Mucosa of stomach (tissue), 1 donor: Measurements from ENCODE around the gene SLC7A5.
"Not testable (repeated sequence)": the region's sequence is repeated elsewhere in the genome, so short reads cannot be mapped to it uniquely, and the experiment has no call there.

Experiments used
- H3K27me3 ChIP-seq: one replicate; pipeline ENCODE4 v1.7.0; 2013; ENCODE audit warnings: mild to moderate bottlenecking, low read length; ENCODE audit not compliant: control insufficient read depth, insufficient read depth
- H3K36me3 ChIP-seq: one replicate; pipeline ENCODE4 v1.7.0; 2013; ENCODE audit warnings: low read length; ENCODE audit not compliant: control insufficient read depth, insufficient read depth
- H3K4me1 ChIP-seq: one replicate; pipeline ENCODE4 v1.7.0; 2013; ENCODE audit warnings: mild to moderate bottlenecking, low read length; ENCODE audit not compliant: control insufficient read depth, insufficient read depth
- H3K4me3 ChIP-seq: one replicate; pipeline ENCODE4 v1.7.0; 2013; ENCODE audit warnings: low read length
- H3K9ac ChIP-seq: one replicate; pipeline ENCODE4 v1.7.0; 2013; ENCODE audit warnings: mild to moderate bottlenecking, low read length, moderate library complexity
- H3K9me3 ChIP-seq: one replicate; pipeline ENCODE4 v1.7.0; 2013; ENCODE audit warnings: mild to moderate bottlenecking, low read length, moderate library complexity; ENCODE audit not compliant: control insufficient read depth
- donor health status: Pancreatic carcinoma.

SLC7A5 gene

DNA sequence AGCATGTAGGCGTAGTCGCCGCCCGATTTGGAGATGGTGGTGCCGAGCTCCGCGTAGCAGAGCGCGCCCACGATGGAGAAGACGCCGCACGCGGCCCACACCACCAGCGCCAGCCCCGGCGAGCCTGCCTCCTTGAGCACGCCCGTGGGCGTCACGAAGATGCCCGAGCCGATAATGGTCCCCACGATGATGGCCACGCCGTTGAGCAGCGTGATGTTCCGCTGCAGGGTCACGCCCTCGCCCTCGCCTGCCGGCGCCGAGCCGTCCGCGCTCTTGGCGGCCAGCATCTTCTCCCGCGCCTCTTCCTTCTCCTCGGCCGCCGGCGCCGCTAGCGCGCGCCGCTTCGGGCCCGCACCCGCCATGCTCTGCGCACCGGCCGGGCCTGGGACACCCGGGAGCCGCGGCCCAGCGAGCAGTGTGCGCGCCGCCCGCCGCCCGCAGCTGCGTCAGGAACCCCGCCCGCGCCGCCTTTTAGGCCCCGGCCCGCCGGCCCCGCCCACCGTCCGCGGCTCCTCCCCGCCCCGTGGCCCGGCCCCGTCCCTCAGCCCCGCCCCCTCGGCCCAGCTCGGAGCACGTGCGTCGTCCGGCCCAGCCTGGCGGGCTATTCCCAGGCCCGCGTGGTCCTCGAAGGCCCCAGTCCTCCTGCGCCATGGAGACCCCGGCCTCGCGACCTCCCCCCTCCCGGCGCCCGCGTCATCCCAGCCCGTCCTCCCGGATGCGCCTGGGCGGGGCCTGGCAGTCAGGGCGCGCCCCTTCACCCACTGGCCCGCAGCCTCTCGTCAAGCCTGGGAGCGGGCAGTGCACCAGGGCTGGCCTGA is at the start of gene SLC7A5:
Gene SLC7A5 (minus strand): TSS at position 447 of the 818 bp plus-strand sequence. CDS start 85 bp downstream, at position 362.
- H3K27me3 ChIP-seq = peaks cover 15% of the 10 kb centered on the region
- peaks cover 22% of the 10 kb centered on the region for H3K4me1 ChIP-seq
- H3K36me3 ChIP-seq, H3K9me3 ChIP-seq, H3K9ac ChIP-seq, H3K4me3 ChIP-seq: not testable (repeated sequence)

DNA sequence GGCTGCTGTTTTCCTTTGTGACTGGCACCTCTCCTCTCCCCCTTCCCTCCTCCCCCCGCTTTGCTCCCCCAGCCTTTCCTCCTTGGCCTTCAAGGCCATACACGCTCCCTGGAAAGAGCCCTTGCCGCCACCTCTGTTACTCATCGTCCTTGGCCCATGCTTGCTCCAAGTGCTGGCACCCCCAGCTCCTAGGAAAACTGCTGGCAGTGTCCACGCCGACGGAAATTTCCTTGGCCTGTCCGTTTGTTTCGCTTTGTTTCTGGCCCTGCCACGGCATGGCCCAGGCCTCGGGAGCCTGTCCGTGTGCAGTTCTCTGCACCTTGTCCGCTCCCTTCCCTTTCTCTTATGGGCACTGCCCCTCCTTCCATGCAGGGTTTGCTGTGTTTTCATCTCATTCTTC is 49.0 kb upstream of the SLC7A5 start:
- Histone ChIP-seq H3K36me3 (no peaks in the 10 kb centered on the region), H3K9me3 (no peaks in the 10 kb centered on the region), H3K9ac (no peak overlapping the region), H3K27me3 (no peaks in the 10 kb centered on the region), H3K4me1 (no peaks in the 10 kb centered on the region), H3K4me3 (no peak overlapping the region)

DNA sequence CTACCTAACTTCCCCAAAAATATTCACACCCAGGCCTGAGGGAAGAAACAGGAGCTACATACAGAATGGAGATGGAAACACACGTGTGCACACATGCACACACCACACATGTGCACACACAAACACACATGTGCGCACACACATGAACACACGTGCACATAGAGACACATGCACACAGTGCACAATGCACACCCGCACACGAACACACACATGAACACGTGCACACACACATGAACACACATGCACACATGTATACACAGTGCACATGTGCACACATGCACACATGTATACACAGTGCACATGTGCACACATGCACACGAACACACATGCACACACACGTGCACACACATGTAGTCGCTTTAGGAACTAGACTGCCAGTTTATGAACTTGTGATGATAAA is 48.2 kb upstream of the SLC7A5 start:
- Histone ChIP-seq H3K9me3 (no peaks in the 10 kb centered on the region), H3K4me3 (no peak overlapping the region), H3K9ac (no peak overlapping the region), H3K27me3 (no peaks in the 10 kb centered on the region), H3K4me1 (no peaks in the 10 kb centered on the region), H3K36me3 (no peaks in the 10 kb centered on the region)

DNA sequence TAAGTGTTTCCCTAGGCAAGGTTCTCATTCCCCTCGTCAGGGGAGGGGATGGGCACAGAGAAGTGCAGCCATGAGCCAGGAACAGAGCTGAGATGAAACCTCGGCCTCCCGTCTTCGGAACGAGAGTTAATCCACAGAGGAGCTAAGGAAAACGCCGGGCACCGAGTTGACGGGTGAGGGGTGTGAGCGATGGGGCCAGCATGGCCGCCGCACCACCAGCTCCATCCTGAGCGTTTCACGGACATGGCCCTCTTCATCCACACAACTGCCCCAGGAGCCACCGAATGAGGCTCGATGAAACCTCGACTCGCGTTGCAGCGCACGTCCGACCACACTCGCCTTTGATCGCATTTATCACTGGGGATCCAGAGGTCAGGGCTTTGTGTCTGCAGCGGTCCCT is 45.5 kb upstream of the SLC7A5 start:
- Histone ChIP-seq H3K36me3 (no peaks in the 10 kb centered on the region), H3K4me3 (no peak overlapping the region), H3K27me3 (no peaks in the 10 kb centered on the region), H3K9me3 (no peaks in the 10 kb centered on the region), H3K4me1 (no peaks in the 10 kb centered on the region), H3K9ac (no peak overlapping the region)

DNA sequence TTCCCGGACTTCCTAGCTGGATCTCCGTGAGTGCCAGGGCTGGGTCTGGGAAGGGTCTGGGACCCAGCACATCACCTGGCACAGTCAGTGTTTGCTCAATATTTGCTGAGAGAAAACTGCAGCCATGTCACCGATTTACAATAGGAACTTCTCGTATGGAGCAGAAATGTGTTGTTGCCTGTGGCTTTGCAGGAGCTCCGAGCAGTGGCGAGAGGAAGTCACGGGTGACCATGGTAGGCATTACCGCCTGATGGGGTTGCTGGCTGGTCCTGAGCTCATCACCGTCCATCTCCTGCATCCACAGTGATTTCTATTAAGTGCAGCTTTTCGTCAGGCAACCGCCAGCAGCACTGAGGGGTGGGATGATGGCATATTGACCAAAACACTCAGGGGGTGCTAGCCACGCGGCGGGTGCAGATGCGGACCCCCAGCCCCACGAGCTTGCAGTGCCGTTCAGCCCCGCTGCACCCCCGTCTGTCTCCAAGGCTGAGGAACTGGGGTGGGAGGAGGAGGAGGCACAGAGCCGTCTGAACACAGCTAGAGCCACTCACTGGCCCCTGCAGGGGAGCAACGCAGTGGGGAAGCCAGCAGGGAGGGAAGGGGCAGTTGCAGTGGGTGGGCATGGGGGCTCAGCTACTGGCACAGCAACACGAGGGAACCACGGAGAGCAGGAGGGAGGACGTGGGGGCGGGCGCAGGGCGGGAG is 44.9 kb upstream of the SLC7A5 start:
- H3K9ac ChIP-seq, H3K4me1 ChIP-seq, H3K9me3 ChIP-seq, H3K4me3 ChIP-seq, H3K36me3 ChIP-seq, H3K27me3 ChIP-seq: not testable (repeated sequence)

DNA sequence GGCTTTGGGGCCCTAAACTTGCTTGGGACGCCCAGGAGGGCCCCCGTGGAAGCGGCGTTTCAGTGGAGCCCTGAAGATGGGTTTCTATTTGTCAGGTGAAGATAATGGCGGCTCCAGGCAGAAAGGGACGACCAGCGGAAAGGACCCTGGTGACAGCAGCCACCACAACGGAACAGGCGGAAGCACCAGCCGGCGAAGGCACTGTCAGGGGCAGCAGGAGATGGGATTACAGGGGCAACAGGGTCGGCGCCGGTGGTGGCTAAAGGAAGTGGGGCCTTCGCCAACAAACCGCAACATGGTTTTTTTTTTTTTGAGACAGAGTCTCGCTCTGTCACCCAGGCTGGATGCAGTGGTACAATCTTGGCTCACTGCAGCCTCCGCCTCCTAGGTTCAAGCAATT is 43.4 kb upstream of the SLC7A5 start:
- not testable (repeated sequence) for H3K36me3 ChIP-seq, H3K27me3 ChIP-seq, H3K4me3 ChIP-seq, H3K9ac ChIP-seq, H3K4me1 ChIP-seq, H3K9me3 ChIP-seq

DNA sequence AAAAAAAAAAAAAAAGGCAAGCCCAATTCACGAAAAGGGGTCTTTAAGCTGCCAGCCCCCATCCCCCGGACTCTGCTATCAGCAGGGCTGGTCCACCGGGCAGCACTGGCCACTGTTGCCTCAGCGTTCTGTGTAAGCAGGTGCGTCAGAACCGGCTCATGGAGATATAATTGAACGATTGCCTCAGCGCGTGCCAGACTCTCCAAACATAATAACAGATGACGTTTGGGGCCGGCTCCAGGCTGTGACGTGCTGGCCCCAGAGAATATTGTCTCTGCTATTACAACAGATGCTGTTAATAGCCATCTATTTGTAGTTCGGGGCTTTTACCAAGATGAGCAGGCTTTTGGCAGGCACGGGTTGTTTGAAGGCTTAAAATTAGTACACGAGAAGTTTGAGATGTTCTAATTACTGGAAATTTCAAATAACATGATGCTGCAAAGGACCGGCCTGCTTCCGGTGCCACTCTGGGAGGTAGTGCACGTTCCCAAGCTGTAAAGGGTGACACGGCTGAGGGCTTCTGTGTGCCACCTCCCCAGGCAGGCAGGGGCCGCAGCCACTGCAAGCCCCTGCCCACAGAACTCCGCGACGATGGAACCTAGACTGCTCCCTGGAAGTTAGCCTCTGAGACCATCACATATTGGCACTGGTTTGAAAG is 41.9 kb upstream of the SLC7A5 start:
- not testable (repeated sequence) for H3K4me3 ChIP-seq, H3K27me3 ChIP-seq, H3K36me3 ChIP-seq, H3K9me3 ChIP-seq, H3K4me1 ChIP-seq, H3K9ac ChIP-seq

DNA sequence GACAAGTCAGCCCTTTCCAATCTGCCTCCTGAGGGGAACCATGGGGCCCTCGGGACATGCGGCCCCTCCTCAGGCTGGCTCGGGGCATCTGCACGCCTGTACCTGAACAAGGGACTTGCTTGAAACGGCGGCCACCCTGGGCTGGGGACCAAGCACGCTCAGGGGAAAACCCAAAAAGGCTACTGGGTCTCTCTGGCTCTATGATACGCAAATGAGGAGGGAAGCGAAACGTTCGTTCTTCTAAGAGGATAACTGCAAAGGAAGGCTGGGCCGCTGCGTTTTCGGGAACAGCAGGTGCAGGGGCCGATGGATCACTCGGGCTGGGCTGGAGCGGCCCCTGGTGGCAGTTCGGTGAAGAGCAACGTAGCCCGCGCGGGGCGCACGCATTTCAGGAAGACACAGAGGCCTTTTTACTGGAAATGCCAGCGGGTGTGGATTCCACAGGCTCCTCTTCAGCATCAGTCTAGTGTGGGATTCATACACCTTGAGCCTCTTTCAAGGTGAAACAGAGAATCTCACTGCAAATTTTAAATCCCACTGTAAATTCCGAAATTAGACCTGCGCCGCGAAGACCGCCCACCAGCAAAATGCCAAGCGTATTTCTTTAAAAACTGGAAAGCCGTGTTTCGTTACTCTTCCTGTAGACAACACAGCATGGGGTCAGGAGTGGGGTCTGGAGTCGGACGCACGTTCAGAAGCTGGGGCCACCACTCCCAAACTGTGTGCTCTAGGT is 40.1 kb upstream of the SLC7A5 start:
- not testable (repeated sequence) for H3K36me3 ChIP-seq, H3K9ac ChIP-seq

DNA sequence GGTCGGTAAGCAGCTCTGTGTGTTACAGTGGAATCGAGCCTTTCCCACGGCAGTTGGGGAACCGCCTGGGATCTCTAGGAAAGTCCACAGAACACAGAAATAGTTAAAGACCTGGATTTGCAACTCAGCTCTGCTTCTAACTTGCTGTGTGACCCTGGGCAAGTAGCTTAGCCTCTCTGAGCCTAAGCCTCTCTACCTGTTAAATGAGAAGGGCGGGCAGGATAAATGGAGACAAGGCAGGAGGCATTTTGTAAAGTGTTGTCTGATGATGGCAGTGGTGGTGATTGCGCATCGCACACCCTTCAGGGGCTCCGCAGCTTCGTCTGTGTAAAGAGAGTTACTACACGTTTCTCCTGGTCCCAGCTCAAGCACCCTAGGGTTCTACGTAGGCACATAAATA is 38.8 kb upstream of the SLC7A5 start:
- H3K4me3 ChIP-seq, H3K36me3 ChIP-seq, H3K27me3 ChIP-seq, H3K9ac ChIP-seq, H3K4me1 ChIP-seq, H3K9me3 ChIP-seq: not testable (repeated sequence)

More for the DNA sequence above, 40.1 kb upstream of the SLC7A5 start:
- not testable (repeated sequence) for H3K27me3 ChIP-seq, H3K4me1 ChIP-seq, H3K4me3 ChIP-seq, H3K9me3 ChIP-seq

DNA sequence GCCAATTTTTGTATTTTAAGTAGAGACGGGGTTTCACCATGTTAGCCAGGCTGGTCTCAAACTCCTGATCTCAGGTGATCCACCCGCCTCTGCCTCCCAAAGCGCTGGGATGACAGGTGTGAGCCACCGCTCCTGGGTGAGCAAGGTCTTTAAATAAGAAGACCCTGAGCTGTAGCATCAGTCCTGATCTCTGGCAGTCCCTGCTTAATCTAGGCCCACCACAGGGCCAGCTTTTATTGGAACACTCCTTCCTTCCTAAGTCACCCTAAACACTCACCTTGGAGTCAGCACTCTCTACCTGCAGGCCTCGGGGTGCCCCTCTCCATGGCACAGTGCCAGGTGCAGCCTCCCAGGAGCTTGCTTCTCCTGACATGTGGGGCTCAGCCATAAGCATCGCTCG is 36.2 kb upstream of the SLC7A5 start:
- not testable (repeated sequence) for H3K9me3 ChIP-seq, H3K9ac ChIP-seq, H3K4me3 ChIP-seq, H3K27me3 ChIP-seq, H3K4me1 ChIP-seq, H3K36me3 ChIP-seq

DNA sequence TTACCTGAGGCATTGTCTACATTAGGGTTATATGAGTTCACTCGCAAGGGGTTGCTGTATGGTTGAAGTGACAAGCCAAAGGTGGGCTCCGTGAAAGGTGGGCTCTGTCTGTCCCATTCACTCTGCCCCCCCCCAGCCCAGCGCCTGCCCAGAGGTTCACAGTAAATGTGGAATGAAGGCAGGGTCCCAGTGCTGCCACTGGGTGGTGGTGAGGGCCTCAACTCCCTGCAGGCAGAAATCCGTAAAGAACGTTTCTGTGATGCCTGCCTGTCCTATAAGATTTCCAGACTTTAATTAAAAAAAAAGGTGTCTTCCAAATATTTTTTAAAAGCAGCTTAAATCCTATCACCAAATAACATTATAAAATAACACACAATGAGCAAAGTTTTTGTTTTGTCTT is 35.7 kb upstream of the SLC7A5 start:
- not testable (repeated sequence) for H3K9me3 ChIP-seq

DNA sequence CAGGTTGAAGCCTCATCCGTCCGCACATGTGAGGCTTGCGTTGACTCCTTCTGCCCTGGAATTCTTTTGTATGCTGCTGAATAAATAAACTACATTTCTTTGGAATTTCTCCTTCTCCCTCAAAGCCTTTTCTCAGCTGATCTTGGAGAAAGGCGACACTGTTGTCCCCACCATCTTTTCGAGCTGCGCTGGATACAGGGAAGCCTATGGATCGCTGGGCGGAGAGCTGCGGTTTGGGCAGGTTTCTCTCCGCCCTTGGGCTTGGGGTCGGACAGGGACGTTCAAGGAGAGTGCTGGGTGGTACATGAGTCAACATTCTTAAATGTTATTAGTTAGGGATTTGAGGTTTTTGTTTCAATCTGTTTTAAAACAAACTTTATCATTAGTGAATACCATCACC is 31.2 kb upstream of the SLC7A5 start:
- H3K9ac ChIP-seq, H3K36me3 ChIP-seq, H3K4me1 ChIP-seq, H3K9me3 ChIP-seq, H3K4me3 ChIP-seq, H3K27me3 ChIP-seq: not testable (repeated sequence)

More for the DNA sequence above, 35.7 kb upstream of the SLC7A5 start:
- not testable (repeated sequence) for H3K27me3 ChIP-seq, H3K4me3 ChIP-seq, H3K36me3 ChIP-seq, H3K9ac ChIP-seq, H3K4me1 ChIP-seq
